Measurements from ENCODE around the gene IL18BP. TPM values are rescaled to one million over a fixed set of nuclear protein-coding genes. Genes with fewer than 3 reads are reported as not detected.

Gene IL18BP
- total RNA-seq, 1 donor from 2014 or later = 2.1 TPM

DNA sequence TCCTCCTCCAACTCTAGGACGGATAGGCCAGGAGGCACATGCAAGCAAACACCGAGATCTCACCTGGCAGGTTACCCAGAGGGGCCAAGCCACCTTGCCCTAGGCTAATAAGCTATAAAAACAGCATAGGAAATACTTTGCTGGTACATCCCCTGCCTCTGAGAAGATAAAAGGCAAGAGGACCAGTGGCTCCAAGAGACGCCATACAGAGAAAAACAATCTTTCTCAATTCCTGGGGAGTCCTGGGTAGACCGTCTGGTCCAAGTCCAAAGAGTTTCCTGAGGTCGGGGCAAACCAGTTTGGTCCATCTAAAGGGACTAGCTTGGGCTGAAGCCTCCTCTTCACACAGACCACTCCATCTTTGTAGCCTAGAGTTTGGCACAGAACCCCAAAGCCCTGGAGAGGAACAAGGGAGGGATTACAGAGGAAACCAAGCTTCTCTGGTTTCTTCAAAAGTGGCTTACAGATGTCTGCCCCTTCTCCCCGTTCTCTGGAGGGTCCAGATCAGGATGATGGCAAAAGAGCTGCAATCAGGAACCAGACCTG is 41.2 kb downstream of the IL18BP start:
- Histone ChIP-seq H3K36me3 (ENCODE audit: control insufficient read depth, insufficient read depth, low read length) (peaks cover 2% of the 10 kb centered on the region), H3K27me3 (ENCODE audit: control insufficient read depth, insufficient read depth, low read length) (no peaks in the 10 kb centered on the region), H3K4me3 (ENCODE audit: low read depth, low read length) (peak overlapping the region; percentile 45)
- TF ChIP-seq CTCF (IDR thresholded peaks at IDR 0.05; ENCODE audit: insufficient read depth, low read length, severe bottlenecking) = no peak
- no peak for FAIRE-seq
- DNase-seq (ENCODE audit: low read depth) = no peak

DNA sequence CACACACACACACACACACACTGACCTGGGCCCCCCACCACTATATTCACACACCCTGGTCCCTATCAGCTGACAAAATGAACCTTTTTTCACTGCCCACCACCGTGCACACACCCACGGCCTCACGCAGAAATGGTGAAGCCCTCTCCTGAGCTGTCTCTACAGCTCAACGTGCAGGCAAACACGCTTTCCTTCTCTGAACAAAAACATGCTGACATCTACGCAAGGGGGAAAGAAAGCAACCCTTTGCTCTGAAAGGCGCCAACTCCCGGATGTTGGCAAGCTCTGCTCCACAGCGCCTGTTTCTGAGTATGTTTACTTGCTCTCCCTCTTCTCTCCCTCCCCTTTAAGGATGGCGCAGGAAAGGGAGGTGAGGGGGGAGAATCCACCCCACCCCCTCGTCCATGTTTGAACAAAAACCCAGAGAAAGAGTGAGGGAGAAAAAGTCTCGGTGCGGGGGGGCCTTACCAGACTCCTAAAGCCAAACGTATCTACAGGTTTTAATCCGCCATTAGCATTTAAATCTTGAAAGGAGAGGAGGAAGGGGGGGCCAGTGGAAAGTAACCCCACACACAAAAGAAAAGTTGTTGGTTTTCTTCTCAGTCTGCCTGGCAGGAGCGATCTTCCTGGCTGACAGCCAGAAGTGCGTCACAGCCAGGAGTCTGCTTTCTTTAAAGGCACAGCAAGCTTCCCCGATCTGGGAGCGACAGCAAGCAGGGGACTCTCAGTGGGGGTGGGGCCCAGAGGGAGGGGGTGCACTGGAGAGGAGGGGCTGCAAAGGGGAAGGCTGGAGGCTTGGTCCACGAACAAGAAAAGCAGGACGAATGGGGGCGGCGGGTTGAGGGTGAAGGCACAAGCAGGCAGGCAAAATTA is 42.0 kb downstream of the IL18BP start:
- H3K36me3 ChIP-seq (ENCODE audit: control insufficient read depth, insufficient read depth, low read length) = no peaks in the 10 kb centered on the region
- H3K27me3 ChIP-seq (ENCODE audit: control insufficient read depth, insufficient read depth, low read length) = no peaks in the 10 kb centered on the region
- FAIRE-seq = no peak
- no peak for TF ChIP-seq CTCF (IDR thresholded peaks at IDR 0.05; ENCODE audit: insufficient read depth, low read length, severe bottlenecking)
- peak; percentile 85 for DNase-seq (ENCODE audit: low read depth)
- peak overlapping the region; percentile 45 for H3K4me3 ChIP-seq (ENCODE audit: low read depth, low read length)

DNA sequence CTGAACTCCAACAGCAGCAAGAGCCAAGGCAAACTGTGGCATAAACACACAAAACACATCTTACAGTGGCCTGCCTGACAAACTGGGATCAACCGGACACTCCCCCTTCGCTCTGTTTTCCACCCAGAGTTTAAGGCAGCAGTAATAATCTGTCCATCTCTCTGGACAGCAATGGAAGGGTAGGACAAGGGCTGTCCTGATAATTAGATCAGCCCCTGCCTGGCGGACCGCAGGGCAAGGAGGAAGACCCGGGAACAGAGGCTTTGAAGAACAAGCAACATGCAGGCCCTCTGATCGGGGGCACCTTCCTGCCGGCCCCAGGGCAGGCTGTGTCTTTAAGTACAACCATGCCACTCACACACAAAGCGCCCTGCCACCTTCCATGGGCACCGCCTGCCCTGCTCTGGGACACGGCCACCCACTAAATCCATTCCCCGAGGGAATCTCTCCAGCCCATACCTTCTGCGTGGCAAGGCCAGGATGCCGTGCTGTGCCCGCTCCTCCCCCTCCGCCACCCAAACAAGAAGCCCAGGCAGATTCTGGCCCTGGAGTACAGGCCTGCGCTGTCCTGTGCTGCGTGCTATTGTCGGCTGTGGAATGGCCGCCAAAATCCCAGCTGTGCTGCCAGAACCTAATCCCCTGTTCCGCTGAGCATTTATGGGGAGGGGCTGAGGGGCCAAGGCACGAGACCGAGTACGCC is 42.8 kb downstream of the IL18BP start:
- no peaks in the 10 kb centered on the region for H3K27me3 ChIP-seq (ENCODE audit: control insufficient read depth, insufficient read depth, low read length)
- peaks cover under 1% of the 10 kb centered on the region for H3K36me3 ChIP-seq (ENCODE audit: control insufficient read depth, insufficient read depth, low read length)
- H3K4me3 ChIP-seq (ENCODE audit: low read depth, low read length) = peak overlapping the region; percentile 45
- no peak for TF ChIP-seq CTCF (IDR thresholded peaks at IDR 0.05; ENCODE audit: insufficient read depth, low read length, severe bottlenecking)
- DNase-seq (ENCODE audit: low read depth) = peak; percentile 49
- no peak for FAIRE-seq

- no peak for FAIRE-seq
- no peak for TF ChIP-seq CTCF (IDR thresholded peaks at IDR 0.05; ENCODE audit: insufficient read depth, low read length, severe bottlenecking)
- no peak for DNase-seq (ENCODE audit: low read depth)
- peak overlapping the region; percentile 45 for H3K4me3 ChIP-seq (ENCODE audit: low read depth, low read length)
- H3K27me3 ChIP-seq (ENCODE audit: control insufficient read depth, insufficient read depth, low read length) = no peaks in the 10 kb centered on the region
- peaks cover 1% of the 10 kb centered on the region for H3K36me3 ChIP-seq (ENCODE audit: control insufficient read depth, insufficient read depth, low read length)
These were observed 43.5 kb downstream of the IL18BP start for GRCh38 chr11:72042064-72042745.

GRCh38 chr11:72045849-72046248 is 47.1 kb downstream of the IL18BP start:
- no peaks in the 10 kb centered on the region for H3K27me3 ChIP-seq (ENCODE audit: control insufficient read depth, insufficient read depth, low read length)
- FAIRE-seq (no peak), DNase-seq (ENCODE audit: low read depth) (no peak)
- peaks cover 1% of the 10 kb centered on the region for H3K36me3 ChIP-seq (ENCODE audit: control insufficient read depth, insufficient read depth, low read length)
- no peak overlapping the region for H3K4me3 ChIP-seq (ENCODE audit: low read depth, low read length)
- TF ChIP-seq CTCF (IDR thresholded peaks at IDR 0.05; ENCODE audit: insufficient read depth, low read length, severe bottlenecking) = no peak

Data from bronchial epithelial cell (primary cell).